Choroid plexus epithelial cell (primary cell): ENCODE data around the gene MCTP2.

Experiments used
- DNase-seq: peaks from one replicate; pipeline ENCODE4 v3.0.0-alpha.2; 2010; ENCODE audit warnings: low read depth
- H3K4me3 ChIP-seq: 2 replicates; pipeline ENCODE4 v1.5.1; 2011; ENCODE audit warnings: low read depth, mild to moderate bottlenecking, control low read depth, low read length, moderate library complexity
- TF ChIP-seq, protein P1 (sequence below): conservative IDR thresholded peaks from 2 replicates; pipeline ENCODE4 v1.5.1; 2011; ENCODE audit warnings: low read depth, mild to moderate bottlenecking, control low read depth, inconsistent platforms, low read length, moderate library complexity

MCTP2 gene

DNA sequence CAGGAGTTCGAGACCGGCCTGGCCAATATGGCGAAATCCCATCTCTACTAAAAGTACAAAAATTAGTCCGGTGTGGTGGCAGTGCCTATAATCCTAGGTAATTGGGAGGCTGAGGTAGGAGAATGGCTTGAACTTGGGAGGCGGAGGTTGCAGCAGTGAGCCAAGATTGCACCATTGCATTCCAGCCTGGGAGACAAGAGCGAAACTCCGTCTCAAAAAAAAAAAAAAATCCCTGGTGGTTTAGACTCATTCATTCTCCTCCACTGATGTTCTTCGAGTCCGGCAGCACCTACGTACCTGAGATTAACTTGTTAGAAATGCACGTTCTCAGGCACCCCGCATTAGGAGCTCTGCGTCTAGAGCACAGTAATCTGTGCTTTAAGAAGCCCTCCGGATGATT lies 3.7 kb downstream of the MCTP2 start:
- DNase-seq, result no peak
- TF ChIP-seq, protein P1, sequence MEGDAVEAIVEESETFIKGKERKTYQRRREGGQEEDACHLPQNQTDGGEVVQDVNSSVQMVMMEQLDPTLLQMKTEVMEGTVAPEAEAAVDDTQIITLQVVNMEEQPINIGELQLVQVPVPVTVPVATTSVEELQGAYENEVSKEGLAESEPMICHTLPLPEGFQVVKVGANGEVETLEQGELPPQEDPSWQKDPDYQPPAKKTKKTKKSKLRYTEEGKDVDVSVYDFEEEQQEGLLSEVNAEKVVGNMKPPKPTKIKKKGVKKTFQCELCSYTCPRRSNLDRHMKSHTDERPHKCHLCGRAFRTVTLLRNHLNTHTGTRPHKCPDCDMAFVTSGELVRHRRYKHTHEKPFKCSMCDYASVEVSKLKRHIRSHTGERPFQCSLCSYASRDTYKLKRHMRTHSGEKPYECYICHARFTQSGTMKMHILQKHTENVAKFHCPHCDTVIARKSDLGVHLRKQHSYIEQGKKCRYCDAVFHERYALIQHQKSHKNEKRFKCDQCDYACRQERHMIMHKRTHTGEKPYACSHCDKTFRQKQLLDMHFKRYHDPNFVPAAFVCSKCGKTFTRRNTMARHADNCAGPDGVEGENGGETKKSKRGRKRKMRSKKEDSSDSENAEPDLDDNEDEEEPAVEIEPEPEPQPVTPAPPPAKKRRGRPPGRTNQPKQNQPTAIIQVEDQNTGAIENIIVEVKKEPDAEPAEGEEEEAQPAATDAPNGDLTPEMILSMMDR, result no peak
- no peak overlapping the region for H3K4me3 ChIP-seq

DNA sequence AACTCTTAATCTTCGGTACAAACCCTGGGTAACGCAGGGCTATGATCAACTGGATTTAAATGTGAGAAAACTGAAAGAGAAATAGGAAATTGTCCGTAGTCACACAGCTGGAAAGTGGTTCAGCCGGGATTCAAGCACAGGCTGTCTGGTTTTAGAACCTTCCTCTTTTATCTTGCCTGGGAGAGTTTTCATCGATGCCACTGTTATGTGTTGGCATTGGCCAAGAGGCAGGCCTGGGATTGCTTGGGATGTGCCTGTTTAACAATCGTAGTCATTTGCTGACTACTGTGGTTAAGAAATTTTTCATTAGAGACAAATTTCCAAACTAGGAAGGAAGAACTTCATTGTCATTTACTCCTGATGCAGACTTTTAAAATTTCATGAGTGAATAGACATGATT lies 4.3 kb downstream of the MCTP2 start:
- no peak overlapping the region for H3K4me3 ChIP-seq
- DNase-seq, result no peak
- TF ChIP-seq, protein P1, result no peak

DNA sequence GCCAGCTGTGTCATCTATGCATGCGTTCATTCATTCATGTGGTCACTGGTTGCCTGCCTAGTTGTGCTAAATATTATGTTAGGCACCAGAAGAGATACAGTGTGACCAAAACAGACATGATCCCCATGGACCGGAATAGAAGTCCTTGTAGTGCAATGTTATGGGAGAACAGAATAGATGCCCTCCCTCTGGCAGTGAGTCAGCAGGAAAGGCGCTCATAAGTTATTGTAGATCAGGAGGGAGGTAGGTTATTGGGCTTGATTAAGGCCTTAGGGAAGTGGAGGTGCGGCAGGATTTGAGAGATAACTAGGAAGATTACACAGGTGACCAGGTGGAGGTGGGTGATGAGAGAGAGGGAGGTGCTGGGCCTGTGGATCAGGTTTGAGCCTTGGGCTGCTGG lies 5.2 kb downstream of the MCTP2 start:
- H3K4me3 ChIP-seq, result no peak overlapping the region
- TF ChIP-seq, protein P1, result no peak
- DNase-seq, result no peak

DNA sequence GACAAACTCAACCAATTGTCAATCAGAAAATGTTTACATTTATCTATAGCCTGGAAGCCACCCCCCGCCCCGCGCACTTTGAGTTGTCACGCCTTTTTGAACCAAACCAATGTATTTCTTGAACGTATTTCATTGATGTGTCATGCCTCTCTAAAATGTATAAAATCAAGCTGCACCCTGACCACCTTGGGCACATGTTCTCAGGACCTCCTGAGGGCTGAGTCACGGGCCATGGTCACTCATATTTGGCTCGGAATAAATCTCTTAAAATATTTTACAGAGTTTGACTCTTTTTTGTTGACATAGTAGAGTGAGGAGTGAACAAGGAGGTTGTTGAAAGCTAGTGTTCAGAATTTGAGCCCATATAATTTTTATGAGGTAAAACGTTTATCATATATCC lies 6.5 kb downstream of the MCTP2 start:
- no peak for DNase-seq
- H3K4me3 ChIP-seq, result no peak overlapping the region
- TF ChIP-seq, protein P1, result no peak

DNA sequence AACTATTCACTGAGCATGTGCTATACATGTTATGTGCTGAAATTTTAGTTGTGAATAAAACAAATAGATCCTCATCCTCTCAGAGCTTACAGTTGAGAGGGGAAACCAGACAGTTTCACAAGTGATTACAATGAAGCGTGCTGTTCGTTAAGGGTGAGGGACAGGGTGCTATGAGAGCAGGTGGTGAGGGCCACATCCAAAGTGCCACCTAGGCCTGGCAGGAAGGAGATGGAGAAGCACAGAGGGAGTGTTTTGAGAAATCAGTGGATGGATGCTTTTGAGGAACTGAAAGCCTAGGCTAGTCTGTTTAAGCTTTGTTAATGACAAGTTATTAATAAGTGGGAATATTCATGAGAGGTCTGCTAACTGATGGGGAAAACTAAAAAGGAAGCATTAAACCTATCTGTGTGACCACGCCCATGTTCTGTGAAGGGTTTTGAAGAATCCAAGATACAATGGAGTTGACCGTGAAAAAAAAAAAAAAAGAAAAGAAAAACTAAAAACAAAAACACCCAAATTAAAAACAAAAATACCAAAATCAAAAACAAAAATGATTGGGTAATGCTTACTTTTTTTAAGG lies 7.3 kb downstream of the MCTP2 start:
- TF ChIP-seq, protein P1, result no peak
- H3K4me3 ChIP-seq, result no peak overlapping the region
- DNase-seq, result no peak

DNA sequence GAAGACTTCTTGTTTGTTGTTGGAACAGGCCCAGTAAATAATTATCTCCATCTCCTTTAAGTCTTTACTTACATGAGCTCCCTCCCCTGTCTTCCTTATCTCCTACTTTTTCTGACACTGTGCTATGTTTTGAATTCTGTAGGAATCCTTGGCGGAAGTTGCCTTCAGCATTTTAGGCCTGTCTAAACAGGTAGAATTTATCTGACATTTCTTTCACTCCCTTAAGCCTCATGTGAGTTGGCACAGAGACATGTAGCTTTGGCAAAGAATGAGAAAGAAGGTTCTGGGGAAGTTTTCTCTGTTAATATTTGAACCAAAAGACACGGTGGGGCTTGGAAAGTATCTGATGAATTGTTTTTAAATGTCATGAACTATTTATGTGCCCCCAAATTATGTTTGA lies 8.1 kb downstream of the MCTP2 start:
- H3K4me3 ChIP-seq, result no peak overlapping the region
- no peak for DNase-seq
- TF ChIP-seq, protein P1, result no peak

DNA sequence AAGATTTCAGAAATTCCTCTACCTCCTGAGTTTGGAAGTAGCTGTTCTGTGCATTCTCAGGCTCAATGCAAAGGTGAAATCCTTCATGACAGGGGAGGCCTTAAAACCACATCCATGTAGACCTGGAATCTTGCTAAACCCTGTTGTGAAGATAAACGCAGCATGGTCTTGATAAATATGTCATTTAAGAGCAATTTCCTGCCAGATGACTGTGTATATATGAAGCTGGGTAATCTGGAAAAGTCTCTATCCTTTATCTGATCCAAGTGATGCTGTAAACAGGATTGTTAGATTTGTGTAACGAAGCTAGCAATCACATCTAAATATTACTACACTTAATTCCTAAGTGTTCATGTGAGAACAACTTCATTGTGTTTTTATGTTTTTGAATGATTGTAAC lies 9.1 kb downstream of the MCTP2 start:
- TF ChIP-seq, protein P1, result no peak
- H3K4me3 ChIP-seq, result no peak overlapping the region
- no peak for DNase-seq
